ENCODE data around the gene HECW1. TPM values are rescaled to one million over a fixed set of nuclear protein-coding genes. Genes with fewer than 3 reads are reported as not detected.
A peak's percentile ranks its signal among the peaks of the same experiment; 100 is the strongest.

The HECW1 gene
- total RNA-seq, 6 donors from 2014 or later, result 0.10 to 1.0 (median 0.76) TPM; not detected in 1

DNA sequence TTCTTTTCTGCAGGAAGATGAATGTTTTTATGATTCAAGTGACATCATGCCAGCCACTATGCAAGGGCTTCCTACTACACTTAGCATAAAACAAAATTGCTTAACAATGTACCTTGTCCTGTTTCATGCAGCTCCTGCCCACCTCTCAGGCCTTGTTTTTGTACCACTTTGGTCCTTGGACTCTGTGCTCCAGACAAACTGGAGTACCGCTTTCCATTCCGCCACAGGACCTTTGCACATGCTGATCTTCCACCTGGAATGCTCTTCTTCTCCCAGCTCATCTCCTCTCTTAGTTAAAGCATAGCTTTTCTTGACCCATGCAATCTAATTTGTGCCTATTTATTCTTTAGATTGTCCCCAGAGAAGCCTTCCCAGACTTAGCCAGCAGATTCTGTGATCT lies 393.0 kb downstream of the HECW1 start:
- no peaks in the 10 kb centered on the region for H3K27me3 ChIP-seq
- H3K9me3 ChIP-seq, result no peaks in the 10 kb centered on the region
- TF ChIP-seq POLR2A (IDR thresholded peaks at IDR 0.05), result no peak
- TF ChIP-seq, protein P1, sequence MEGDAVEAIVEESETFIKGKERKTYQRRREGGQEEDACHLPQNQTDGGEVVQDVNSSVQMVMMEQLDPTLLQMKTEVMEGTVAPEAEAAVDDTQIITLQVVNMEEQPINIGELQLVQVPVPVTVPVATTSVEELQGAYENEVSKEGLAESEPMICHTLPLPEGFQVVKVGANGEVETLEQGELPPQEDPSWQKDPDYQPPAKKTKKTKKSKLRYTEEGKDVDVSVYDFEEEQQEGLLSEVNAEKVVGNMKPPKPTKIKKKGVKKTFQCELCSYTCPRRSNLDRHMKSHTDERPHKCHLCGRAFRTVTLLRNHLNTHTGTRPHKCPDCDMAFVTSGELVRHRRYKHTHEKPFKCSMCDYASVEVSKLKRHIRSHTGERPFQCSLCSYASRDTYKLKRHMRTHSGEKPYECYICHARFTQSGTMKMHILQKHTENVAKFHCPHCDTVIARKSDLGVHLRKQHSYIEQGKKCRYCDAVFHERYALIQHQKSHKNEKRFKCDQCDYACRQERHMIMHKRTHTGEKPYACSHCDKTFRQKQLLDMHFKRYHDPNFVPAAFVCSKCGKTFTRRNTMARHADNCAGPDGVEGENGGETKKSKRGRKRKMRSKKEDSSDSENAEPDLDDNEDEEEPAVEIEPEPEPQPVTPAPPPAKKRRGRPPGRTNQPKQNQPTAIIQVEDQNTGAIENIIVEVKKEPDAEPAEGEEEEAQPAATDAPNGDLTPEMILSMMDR (IDR thresholded peaks at IDR 0.05), result no peak
- TF ChIP-seq POLR2AphosphoS5 (IDR thresholded peaks at IDR 0.05), result no peak
- no peak overlapping the region for H3K4me3 ChIP-seq
- no peak overlapping the region for H3K27ac ChIP-seq
- no peak for ATAC-seq (ENCODE audit: low FRiP score in 2 of 2)
- no peaks in the 10 kb centered on the region for H3K4me1 ChIP-seq
- no peak for DNase-seq
- 96 to 98% methylated on average over 2 of the region's 2 CpGs for WGBS, 2 donors
- H3K36me3 ChIP-seq, result no peaks in the 10 kb centered on the region

DNA sequence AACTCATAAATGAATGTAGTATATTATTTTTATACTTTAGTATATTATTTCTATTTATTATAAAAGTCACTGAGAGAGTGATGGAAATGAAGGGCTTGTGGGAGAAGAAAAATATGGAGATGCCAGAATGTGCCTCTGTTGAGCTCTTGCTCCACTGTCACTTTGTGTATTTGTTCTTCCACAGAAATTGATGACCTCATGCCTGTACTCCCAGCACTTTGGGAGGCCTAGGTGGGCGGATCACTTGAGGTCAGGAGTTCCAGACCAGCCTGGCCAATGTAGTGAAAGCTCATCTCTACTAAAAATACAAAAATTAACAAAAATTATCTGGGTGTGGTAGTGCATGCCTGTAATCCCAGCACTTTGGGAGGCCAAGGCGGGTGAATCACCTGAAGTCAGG lies 394.0 kb downstream of the HECW1 start:
- ATAC-seq (ENCODE audit: low FRiP score in 2 of 2) (no peak), DNase-seq (no peak)
- no peak overlapping the region for H3K27ac ChIP-seq
- WGBS, 2 donors, result 89 to 91% methylated on average over 2 of the region's 2 CpGs
- no peaks in the 10 kb centered on the region for H3K9me3 ChIP-seq
- no peak overlapping the region for H3K4me3 ChIP-seq
- no peaks in the 10 kb centered on the region for H3K4me1 ChIP-seq
- H3K36me3 ChIP-seq, result no peaks in the 10 kb centered on the region
- no peaks in the 10 kb centered on the region for H3K27me3 ChIP-seq
- TF ChIP-seq POLR2AphosphoS5 (IDR thresholded peaks at IDR 0.05) (no peak), POLR2A (IDR thresholded peaks at IDR 0.05) (no peak), EP300 (IDR thresholded peaks at IDR 0.05) (no peak)
- TF ChIP-seq, protein P1 (IDR thresholded peaks at IDR 0.05), result no peak

DNA sequence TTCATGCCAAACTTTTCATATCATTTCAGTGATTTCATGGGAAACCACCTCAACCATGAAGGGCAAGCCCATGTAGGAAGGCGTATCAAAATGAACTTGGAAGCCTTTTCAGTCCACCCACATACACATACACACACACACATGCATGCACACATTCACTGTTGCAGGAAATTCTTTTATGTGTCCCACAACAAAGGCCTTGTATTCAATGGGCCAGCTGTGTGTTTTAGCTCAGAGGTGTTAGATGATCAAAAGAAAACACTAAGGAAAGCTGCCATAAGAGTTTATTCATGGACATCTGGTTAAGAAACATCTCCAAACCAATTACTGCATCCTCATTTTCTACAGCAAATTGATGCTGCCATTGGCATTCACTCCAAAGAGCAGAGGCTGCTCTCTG lies 396.0 kb downstream of the HECW1 start:
- Histone ChIP-seq H3K27me3 (no peaks in the 10 kb centered on the region), H3K9me3 (no peaks in the 10 kb centered on the region), H3K4me1 (peaks cover 0 to 6% (median 0%) of the 10 kb centered on the region in 4 donors), H3K27ac (no peak overlapping the region), H3K4me3 (no peak overlapping the region), H3K36me3 (no peaks in the 10 kb centered on the region)
- TF ChIP-seq POLR2A (IDR thresholded peaks at IDR 0.05) (no peak), EP300 (IDR thresholded peaks at IDR 0.05) (no peak), POLR2AphosphoS5 (IDR thresholded peaks at IDR 0.05) (no peak)
- TF ChIP-seq, protein P1 (IDR thresholded peaks at IDR 0.05), result no peak
- no peak for DNase-seq
- 70% methylated on average over 1 of the region's 1 CpG for WGBS, 2 donors
- ATAC-seq (ENCODE audit: low FRiP score in 2 of 2), result no peak

DNA sequence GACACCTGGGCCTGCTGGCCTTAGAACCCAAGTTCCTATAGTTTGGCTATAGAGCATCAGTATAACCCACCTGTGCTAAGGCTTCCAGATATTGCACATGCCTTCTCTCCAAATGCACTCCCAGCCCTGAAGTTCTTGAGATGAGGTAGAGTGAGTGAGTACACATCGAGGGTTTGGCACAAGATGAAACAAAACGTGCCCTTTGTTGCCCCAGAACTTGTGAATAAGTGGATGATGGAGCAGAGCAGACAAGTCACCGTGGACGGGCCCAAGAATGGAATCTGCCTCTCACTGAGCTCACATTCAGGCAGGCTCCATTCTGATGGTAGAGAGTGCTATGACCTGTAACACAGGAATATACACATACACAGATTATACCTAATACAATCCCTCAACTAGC lies 397.5 kb downstream of the HECW1 start:
- TF ChIP-seq POLR2A (IDR thresholded peaks at IDR 0.05), result no peak
- Histone ChIP-seq H3K4me1 (peaks cover 0 to 7% (median 0%) of the 10 kb centered on the region in 4 donors), H3K9me3 (no peaks in the 10 kb centered on the region), H3K27me3 (no peaks in the 10 kb centered on the region), H3K27ac (no peak overlapping the region), H3K36me3 (no peaks in the 10 kb centered on the region), H3K4me3 (no peak overlapping the region)
- DNase-seq (no peak), ATAC-seq (ENCODE audit: low FRiP score in 2 of 2) (peak in 1 of 2 donors; percentile 47)
- WGBS, 2 donors, result 69 to 70% methylated on average over 4 of the region's 4 CpGs

DNA sequence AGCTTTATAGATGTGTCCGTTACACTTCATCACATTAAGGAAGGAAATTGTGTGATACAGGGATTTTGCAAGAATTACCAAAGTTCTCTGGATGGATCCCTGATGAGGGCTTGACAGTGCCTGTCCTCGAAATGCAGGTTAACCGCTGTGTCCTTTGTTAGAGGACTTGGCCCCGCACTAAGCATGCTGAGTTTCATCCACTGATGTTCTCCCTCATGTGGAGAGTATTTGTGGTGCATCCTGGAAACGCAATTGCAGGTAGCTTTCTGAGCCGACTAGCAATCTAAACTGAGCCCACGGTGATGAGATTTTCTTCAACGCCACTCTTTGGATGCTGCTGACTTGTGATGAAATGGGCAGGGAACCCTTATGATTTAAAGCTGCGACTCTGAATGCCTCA lies 398.6 kb downstream of the HECW1 start:
- TF ChIP-seq EP300 (IDR thresholded peaks at IDR 0.05) (no peak), POLR2AphosphoS5 (IDR thresholded peaks at IDR 0.05) (no peak), POLR2A (IDR thresholded peaks at IDR 0.05) (no peak)
- TF ChIP-seq, protein P1 (IDR thresholded peaks at IDR 0.05), result no peak
- WGBS, 2 donors, result 70 to 94% methylated on average over 7 to 9 of the region's 9 CpGs
- H3K27me3 ChIP-seq, result no peaks in the 10 kb centered on the region
- H3K36me3 ChIP-seq, result no peaks in the 10 kb centered on the region
- DNase-seq (no peak), ATAC-seq (ENCODE audit: low FRiP score in 2 of 2) (no peak)
- H3K27ac ChIP-seq, result no peak overlapping the region
- H3K9me3 ChIP-seq, result no peaks in the 10 kb centered on the region
- peaks cover 0 to 7% (median 0%) of the 10 kb centered on the region in 4 donors for H3K4me1 ChIP-seq
- no peak overlapping the region for H3K4me3 ChIP-seq

All from upper lobe of left lung (tissue), 6 donors.